K562 (cell line): ENCODE data around the gene CMIP. TPM values are rescaled to one million over a fixed set of nuclear protein-coding genes. Genes with fewer than 3 reads are reported as not detected.

Experiments
- CBFA2T3 ChIP-seq: fragments of 450-650 bp; IDR thresholded peaks from 2 replicates; pipeline ENCODE4 v1.6.1; 2017
- CCAR2 ChIP-seq: fragments of 200-400 bp; formaldehyde crosslinking; IDR thresholded peaks from 2 replicates; pipeline ENCODE4 v1.6.1; 2017; ENCODE audit warnings: mild to moderate bottlenecking, low read depth, low read length
- CTBP1 ChIP-seq: fragments of 450-650 bp; IDR thresholded peaks from 2 replicates; pipeline ENCODE4 v1.6.1; 2016; ENCODE audit warnings: borderline replicate concordance
- GTF2E2 ChIP-seq: fragments of 200-800 bp; sonication (Bioruptor generic); IDR thresholded peaks from 2 replicates; pipeline ENCODE4 v1.6.1; 2016; ENCODE audit warnings: missing genetic modification characterization, missing compliant biosample characterization
- MTA3 ChIP-seq: fragments of 450-650 bp; formaldehyde crosslinking; IDR thresholded peaks from 2 replicates; pipeline ENCODE4 v1.6.1; 2017; ENCODE audit warnings: mild to moderate bottlenecking, borderline replicate concordance
- NR3C1 ChIP-seq: sonication (generic); formaldehyde crosslinking; IDR thresholded peaks from 2 replicates; pipeline ENCODE4 v1.8.1; 2022; ENCODE audit warnings: missing genetic modification reagents
- RHOXF2B ChIP-seq: fragments of 250-450 bp; sonication (Bioruptor Pico); conservative IDR thresholded peaks from 2 replicates; pipeline ENCODE4 v1.5.1; 2021
- SAFB ChIP-seq: fragments of 200-400 bp; formaldehyde crosslinking; IDR thresholded peaks from 2 replicates; pipeline ENCODE4 v1.6.1; 2017; ENCODE audit warnings: low read depth, low read length, borderline replicate concordance
- SAP30 ChIP-seq: fragments of 200-600 bp; sonication (generic); IDR thresholded peaks from 2 replicates; pipeline ENCODE4 v1.6.1; 2012; ENCODE audit warnings: borderline replicate concordance, low read depth, mild to moderate bottlenecking, moderate library complexity, low read length, control low read depth, inconsistent platforms; ENCODE audit not compliant: insufficient read depth, poor library complexity, severe bottlenecking
- SMARCC2 ChIP-seq: fragments of 450-650 bp; IDR thresholded peaks from 2 replicates; pipeline ENCODE4 v1.6.1; 2017; ENCODE audit warnings: antibody characterized with exemption, moderate library complexity, mild to moderate bottlenecking, low read depth
- SMARCE1 ChIP-seq: fragments of 450-650 bp; IDR thresholded peaks from 2 replicates; pipeline ENCODE4 v1.7.1; 2016; ENCODE audit warnings: mild to moderate bottlenecking
- TFAP4 ChIP-seq: sonication (generic); formaldehyde crosslinking; IDR thresholded peaks from 2 replicates; pipeline ENCODE4 v1.8.0; 2022; ENCODE audit warnings: missing genetic modification reagents, mild to moderate bottlenecking, moderate library complexity, borderline replicate concordance
- WHSC1 ChIP-seq: IDR thresholded peaks from one replicate; pipeline ENCODE4 v1.6.1; 2012; ENCODE audit warnings: low read length, control low read depth, inconsistent platforms
- ZFP36 ChIP-seq: fragments of 150-350 bp; IDR thresholded peaks from 2 replicates; pipeline ENCODE4 v1.6.1; 2018; ENCODE audit warnings: low read length, low read depth; ENCODE audit not compliant: partially characterized antibody
- ZMIZ1 ChIP-seq, 2 experiments: fragments of 150-350 bp in 1 of 2; IDR thresholded peaks; 2 replicates each; pipeline ENCODE4 v1.6.1; 2012 to 2016; ENCODE audit warnings: low read depth in 2 of 2, low read length in 2 of 2, mild to moderate bottlenecking in 1 of 2, moderate library complexity in 1 of 2
- ZNF274 ChIP-seq: IDR thresholded peaks from 2 replicates; pipeline ENCODE4 v1.6.1; 2011; ENCODE audit warnings: low read depth, mild to moderate bottlenecking, low read length, moderate library complexity, borderline replicate concordance
- ZNF384 ChIP-seq: IDR thresholded peaks from 2 replicates; pipeline ENCODE4 v1.6.1; 2012; ENCODE audit warnings: low read depth, low read length, improper control_type of control experiment
- ZNF77 ChIP-seq: fragments of 250-450 bp; sonication (Bioruptor Pico); IDR thresholded peaks from 2 replicates; pipeline ENCODE4 v1.5.0; 2020
- polyA plus RNA-seq, 8 experiments: library from polyadenylated mRNA; depleted of rRNA in 4 of 8; stranded (reverse) in 5 of 8; unstranded in 3 of 8; fragments of >200 nt; fragmentation: Nextera tagmentation in 2 of 8; fragmentation: Illumina TruSeq in 1 of 8; extraction: Ambion mirVana in 2 of 8; extraction: Trizol in 1 of 8; gene quantifications; 2 replicates each; pipeline versions ENCODE4 v1.2.1 to v1.2.3, GENCODE V29; 2011 to 2014; ENCODE audit warnings: inconsistent platforms in 1 of 8, missing spikeins in 1 of 8
- total RNA-seq, 7 experiments: library from RNA; depleted of rRNA in 6 of 7; stranded (reverse); fragments of >200 nt in 6 of 7; fragmentation: Illumina TruSeq in 2 of 7; extraction: Trizol in 2 of 7; gene quantifications; 2 replicates each; pipeline versions ENCODE4 v1.2.1 to v1.2.3, GENCODE V29; 2011 to 2021; ENCODE audit warnings: low replicate concordance in 1 of 7
- TF ChIP-seq, protein P1 (sequence below), 2 experiments: fragments of 450-650 bp; conservative IDR thresholded peaks; 2 replicates each; pipeline ENCODE4 v1.6.1; 2017; ENCODE audit warnings: mild to moderate bottlenecking in 2 of 2, moderate library complexity in 2 of 2

The CMIP gene
- total and polyA plus RNA-seq, 9 of the 15 experiments (the other 6 are each of a cell fraction or from before 2014, with no cell fraction given), result 0.94 to 82.5 (median 10.3) TPM

DNA sequence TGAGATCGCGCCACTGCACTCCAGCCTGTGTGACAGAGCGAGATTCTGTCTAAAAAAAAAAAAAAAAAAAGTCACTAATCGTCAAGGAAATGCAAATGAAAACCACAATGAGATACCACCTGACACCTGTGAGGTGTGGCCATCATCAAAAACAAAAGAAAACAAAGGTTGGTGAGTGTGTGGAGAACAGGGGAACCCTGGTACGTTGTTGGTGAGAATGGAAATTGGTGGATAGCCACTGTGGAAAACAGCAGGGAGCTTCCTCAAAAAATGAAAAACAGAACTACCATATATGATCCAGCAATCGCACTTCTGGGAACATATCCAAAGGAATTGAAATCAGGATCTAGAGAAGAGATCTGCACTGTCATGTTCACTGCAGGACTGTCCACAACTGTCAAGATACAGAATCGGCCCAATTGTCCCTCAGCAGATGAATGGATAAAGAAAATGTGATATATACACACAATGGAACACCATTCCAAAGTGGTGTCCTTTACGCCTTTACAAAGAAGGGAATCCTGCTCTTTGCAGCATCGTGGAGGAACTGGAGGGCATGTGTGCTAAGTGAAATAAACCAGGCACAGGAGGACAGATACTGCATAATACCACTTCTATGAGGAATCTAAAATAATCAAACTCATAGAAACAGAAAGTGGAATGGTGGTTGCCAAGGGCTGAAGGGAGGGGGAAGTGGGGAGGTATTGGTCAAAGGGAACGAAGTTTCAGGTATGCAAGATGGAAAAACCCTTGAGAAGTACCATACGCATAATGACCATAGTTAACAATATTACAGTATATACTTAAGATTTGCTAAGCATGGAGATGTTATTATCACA, 271.0 kb downstream of the CMIP start (continued):
- TF ChIP-seq, protein P1, sequence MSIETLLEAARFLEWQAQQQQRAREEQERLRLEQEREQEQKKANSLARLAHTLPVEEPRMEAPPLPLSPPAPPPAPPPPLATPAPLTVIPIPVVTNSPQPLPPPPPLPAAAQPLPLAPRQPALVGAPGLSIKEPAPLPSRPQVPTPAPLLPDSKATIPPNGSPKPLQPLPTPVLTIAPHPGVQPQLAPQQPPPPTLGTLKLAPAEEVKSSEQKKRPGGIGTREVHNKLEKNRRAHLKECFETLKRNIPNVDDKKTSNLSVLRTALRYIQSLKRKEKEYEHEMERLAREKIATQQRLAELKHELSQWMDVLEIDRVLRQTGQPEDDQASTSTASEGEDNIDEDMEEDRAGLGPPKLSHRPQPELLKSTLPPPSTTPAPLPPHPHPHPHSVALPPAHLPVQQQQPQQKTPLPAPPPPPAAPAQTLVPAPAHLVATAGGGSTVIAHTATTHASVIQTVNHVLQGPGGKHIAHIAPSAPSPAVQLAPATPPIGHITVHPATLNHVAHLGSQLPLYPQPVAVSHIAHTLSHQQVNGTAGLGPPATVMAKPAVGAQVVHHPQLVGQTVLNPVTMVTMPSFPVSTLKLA (conservative IDR thresholded peaks at IDR 0.05), result no peak
- TF ChIP-seq CTBP1, result 0 out of 2 replicates have a peak, but pooled peaks have one; percentile 35
- TF ChIP-seq ZFP36, result no peak
- no peak for TF ChIP-seq TFAP4 (CRISPR knock-in tag)
- no peak for TF ChIP-seq CCAR2
- TF ChIP-seq ZNF274, result no peak
- TF ChIP-seq ZNF77 (CRISPR knock-in tag), result no peak
- TF ChIP-seq ZMIZ1 (IDR thresholded peaks at IDR 0.05; ENCODE audit: low read depth in 2 of 2, low read length in 2 of 2), result no peak
- TF ChIP-seq SMARCE1, result peak; percentile 32; the same call in 1 of the 2 replicates
- TF ChIP-seq SAP30, result no peak
- TF ChIP-seq NR3C1 (CRISPR knock-in tag), result no peak
- no peak for TF ChIP-seq RHOXF2B (CRISPR knock-in tag)
- TF ChIP-seq SAFB, result no peak
- 0 out of 2 replicates have a peak, but pooled peaks have one; percentile 43 for TF ChIP-seq ZNF384
- TF ChIP-seq WHSC1, result no peak
- TF ChIP-seq CBFA2T3, result no peak; the same call in 1 of the 2 replicates
- TF ChIP-seq MTA3, result no peak
- TF ChIP-seq SMARCC2, result no peak
- TF ChIP-seq GTF2E2, result no peak
